ENCODE data around the gene IHH. TPM values are rescaled to one million over a fixed set of nuclear protein-coding genes. Genes with fewer than 3 reads are reported as not detected.

Gene IHH
- total and polyA plus RNA-seq, 9 of the 15 experiments (the other 6 are each of a cell fraction or from before 2014, with no cell fraction given), result 0.07 TPM; not detected in 8

- TF ChIP-seq MGA (IDR thresholded peaks at IDR 0.05), result no peak
- TF ChIP-seq ZSCAN29 (IDR thresholded peaks at IDR 0.05), result no peak
- no peak for TF ChIP-seq TAF9B (IDR thresholded peaks at IDR 0.05; ENCODE audit: partially characterized antibody)
- TF ChIP-seq NEUROD1 (IDR thresholded peaks at IDR 0.05; ENCODE audit: borderline replicate concordance, low read depth, low read length, partially characterized antibody), result no peak
- TF ChIP-seq ZNF512 (tag; IDR thresholded peaks at IDR 0.05), result no peak
These were observed 18.0 kb downstream of the IHH start (continued) for GRCh38 chr2:219042750-219043149.
